ENCODE results near the gene ZNF652.

DNA sequence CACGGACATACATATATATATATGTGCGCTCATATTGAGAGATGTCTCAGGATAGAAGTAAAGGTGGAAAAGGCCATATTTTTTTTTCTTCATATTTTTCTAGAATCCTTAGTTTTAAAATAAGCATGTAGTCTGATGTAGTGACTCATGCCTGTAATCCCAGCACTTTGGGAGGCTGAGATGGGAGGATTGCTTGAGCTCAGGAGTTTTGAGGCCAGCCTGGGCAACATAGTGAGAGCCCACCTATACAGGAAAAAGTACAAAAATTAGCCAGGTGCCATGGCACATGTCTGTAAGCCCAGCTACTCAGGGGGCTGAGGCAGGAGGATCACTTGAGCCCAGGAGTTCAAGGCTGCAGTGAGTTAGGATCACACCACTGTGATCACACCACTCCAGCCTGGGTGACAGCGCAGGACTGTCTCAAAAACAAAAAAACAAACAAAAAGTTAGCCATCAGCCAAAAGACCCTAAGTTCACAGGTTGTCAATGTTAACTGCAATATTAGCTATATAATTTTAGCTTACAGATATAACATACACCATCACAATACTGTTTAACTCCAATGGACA, 10.4 kb downstream of the ZNF652 start:
- TF ChIP-seq CTCF (IDR thresholded peaks at IDR 0.05; ENCODE audit: low read depth, low read length, poor library complexity, severe bottlenecking), result no peak
- TF ChIP-seq EZH2phosphoT487 (IDR thresholded peaks at IDR 0.05; ENCODE audit: borderline replicate concordance, low read length), result no peak
